Epithelial cell of proximal tubule (primary cell): ENCODE measurements around the gene CHIC2. TPM values are rescaled to one million over a fixed set of nuclear protein-coding genes. Genes with fewer than 3 reads are reported as not detected.

Experiments
- DNase-seq: peaks from one replicate; pipeline ENCODE4 v3.0.0-alpha.2; 2011; ENCODE audit warnings: low read depth
- H3K4me3 ChIP-seq: 2 replicates; pipeline ENCODE4 v1.5.1; 2011; ENCODE audit warnings: low read depth, mild to moderate bottlenecking, low read length
- total RNA-seq: library from RNA; depleted of rRNA; stranded (reverse); fragments of >200 nt; gene quantifications from 2 replicates; pipeline ENCODE4 v1.2.3, GENCODE V29; 2015
- TF ChIP-seq, protein P1 (sequence below): conservative IDR thresholded peaks from 2 replicates; pipeline ENCODE4 v1.5.1; 2012; ENCODE audit warnings: low read depth, mild to moderate bottlenecking, low read length

The CHIC2 gene
- total RNA-seq, 1 donor from 2014 or later, result 23.5 TPM

DNA sequence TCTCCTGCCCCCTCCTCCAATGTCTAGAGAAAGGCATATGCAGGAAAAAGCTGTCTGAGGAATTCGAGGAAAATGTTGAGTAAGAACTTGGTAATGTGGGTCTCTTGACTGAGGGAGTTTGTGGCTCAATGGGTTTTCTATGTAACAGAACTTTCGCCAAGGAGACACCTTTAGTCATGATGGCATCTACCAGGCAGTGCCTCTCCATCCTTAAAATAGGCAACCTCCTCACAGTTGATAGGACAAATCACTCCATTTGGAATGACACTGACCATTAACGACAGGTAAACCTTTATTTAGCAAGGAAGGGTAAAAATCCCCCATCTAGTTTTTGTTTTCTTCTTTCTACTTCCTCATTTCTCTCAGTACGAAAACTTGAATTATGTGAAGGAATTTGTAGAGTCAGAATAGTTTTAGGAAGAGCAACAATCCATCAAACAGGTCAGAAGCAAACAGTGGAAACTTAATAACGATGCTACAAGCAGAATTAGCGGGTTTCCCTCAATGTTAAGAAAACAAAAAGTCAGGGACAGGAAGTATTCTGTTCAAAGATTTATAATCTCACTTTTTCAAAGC, 38.2 kb upstream of the CHIC2 start:
- no peak for DNase-seq
- TF ChIP-seq, protein P1, sequence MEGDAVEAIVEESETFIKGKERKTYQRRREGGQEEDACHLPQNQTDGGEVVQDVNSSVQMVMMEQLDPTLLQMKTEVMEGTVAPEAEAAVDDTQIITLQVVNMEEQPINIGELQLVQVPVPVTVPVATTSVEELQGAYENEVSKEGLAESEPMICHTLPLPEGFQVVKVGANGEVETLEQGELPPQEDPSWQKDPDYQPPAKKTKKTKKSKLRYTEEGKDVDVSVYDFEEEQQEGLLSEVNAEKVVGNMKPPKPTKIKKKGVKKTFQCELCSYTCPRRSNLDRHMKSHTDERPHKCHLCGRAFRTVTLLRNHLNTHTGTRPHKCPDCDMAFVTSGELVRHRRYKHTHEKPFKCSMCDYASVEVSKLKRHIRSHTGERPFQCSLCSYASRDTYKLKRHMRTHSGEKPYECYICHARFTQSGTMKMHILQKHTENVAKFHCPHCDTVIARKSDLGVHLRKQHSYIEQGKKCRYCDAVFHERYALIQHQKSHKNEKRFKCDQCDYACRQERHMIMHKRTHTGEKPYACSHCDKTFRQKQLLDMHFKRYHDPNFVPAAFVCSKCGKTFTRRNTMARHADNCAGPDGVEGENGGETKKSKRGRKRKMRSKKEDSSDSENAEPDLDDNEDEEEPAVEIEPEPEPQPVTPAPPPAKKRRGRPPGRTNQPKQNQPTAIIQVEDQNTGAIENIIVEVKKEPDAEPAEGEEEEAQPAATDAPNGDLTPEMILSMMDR, result no peak
- no peak overlapping the region for H3K4me3 ChIP-seq

DNA sequence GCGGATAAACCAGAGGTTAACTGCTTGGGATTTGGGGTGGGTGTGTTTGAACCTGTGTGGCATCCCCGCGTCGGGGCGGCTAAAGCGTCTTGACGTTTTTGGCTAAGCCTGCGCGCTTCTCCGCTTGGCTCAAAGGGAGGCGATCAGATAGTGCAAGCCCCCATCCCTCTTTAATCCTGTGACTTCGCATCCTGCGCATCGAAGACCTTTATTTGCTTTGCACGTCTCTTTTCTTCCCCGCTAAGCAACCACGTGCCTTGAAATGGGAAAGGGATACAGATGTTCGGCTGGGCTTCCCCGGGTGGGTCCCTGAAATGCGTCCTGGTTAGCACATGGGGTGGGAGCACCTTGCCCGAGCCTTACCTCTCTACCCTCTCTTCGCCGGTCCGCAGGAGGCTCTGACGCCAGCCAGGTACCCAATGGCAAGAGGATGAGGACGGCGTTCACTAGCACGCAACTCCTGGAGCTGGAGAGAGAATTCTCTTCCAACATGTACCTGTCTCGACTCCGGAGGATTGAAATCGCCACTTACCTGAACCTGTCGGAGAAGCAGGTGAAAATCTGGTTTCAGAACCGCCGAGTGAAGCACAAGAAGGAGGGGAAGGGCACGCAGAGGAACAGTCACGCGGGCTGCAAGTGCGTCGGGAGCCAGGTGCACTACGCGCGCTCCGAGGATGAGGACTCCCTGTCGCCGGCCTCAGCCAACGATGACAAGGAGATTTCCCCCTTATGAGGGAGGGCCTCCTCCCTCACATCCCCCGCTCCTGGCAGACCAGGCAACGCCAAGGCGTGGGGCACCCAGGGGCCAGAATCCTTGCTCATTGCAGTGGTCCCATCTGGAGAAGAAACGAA, 37.0 kb upstream of the CHIC2 start:
- no peak overlapping the region for H3K4me3 ChIP-seq
- no peak for DNase-seq
- TF ChIP-seq, protein P1, result no peak

DNA sequence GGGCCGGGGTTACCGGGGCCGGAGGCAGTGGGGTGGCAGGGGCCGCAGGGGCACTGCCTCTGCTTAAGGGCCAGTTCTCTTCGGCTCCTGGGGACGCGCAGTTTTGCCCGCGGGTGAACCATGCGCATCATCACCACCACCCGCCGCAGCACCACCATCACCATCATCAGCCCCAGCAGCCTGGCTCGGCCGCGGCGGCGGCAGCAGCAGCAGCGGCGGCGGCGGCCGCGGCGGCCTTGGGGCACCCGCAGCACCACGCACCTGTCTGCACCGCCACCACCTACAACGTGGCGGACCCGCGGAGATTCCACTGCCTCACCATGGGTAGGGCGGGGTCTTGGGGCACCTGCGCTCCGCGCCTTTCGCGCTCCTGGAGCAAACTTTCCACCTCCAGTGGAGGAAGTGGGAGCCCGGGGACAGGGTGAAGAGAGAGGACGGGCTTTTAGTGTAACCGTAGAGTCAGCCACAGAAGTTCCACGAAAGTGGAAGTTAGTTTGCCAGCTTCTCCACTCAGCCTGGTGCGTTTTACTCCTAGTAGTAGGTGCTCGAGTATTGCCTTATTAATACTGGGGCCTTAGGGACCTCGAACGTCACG, 36.3 kb upstream of the CHIC2 start:
- TF ChIP-seq, protein P1, result no peak
- no peak for DNase-seq
- H3K4me3 ChIP-seq, result peak overlapping the region; percentile 36

DNA sequence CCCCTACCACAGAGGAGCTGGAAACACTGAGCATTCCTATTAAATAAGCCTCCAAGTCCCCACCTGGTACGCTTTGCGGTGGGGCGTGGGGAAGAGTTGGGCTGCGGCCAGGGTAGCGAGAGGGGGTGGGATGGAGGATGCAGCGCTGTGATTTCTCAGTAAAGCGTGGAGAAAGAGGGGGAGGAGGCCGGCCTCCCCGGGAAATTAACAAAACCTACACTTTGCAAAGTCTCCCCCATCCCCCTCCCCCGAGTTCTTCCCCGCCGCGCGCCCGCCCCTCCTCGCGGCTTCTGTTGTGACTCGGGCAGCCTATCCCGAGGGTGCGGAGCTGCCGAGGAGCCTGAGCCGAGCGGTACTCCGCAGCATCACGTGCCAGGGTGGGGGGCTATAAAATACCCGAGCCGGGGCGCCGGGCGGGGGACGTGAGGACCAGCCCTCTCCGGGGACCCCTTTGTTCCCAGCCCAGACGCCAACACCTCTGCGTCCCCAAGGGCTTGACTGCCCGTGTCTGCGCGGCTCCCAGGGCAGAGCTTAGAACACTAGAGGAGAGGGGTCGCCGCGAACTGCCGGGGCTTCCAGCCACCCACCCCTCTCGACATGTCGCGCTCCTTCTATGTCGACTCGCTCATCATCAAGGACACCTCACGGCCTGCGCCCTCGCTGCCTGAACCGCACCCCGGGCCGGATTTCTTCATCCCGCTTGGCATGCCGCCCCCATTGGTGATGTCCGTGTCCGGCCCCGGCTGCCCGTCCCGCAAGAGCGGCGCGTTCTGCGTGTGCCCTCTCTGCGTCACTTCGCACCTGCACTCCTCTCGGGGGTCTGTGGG, 35.6 kb upstream of the CHIC2 start, which contains the start of gene GSX2:
Gene GSX2, plus strand, starts transcription at position 416 of the 827 bp plus-strand sequence. Its CDS starts 182 bp downstream, at position 598.
- DNase-seq, result no peak
- H3K4me3 ChIP-seq, result peak within 1 kb of the TSS; percentile 36

DNA sequence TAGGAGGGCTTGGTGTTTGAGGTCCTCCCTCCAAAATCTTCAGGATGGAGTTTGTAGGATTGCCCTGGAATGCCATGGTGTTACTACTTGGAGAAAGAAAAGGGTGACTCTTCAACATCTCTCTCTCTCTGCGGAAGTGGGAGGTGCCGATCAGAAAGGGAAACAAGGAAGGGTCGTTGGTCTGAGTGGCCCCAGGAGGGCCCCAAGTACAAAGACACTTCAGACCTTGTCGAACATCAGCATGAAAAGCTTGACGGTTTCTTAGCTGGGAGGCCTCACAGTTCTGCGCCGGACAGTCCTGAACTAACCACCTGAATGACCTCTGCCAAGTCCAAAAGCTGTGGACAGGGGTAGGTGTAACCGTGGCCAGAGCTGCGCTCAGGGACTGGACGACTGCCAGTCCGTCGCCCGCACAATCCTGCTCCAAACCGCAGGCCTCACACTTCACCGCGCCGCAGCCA, 34.9 kb upstream of the CHIC2 start:
- TF ChIP-seq, protein P1, result no peak
- H3K4me3 ChIP-seq, result peak overlapping the region; percentile 36
- no peak for DNase-seq

More for the DNA sequence above, 35.6 kb upstream of the CHIC2 start, which contains the start of gene GSX2:
- TF ChIP-seq, protein P1, result no peak

DNA sequence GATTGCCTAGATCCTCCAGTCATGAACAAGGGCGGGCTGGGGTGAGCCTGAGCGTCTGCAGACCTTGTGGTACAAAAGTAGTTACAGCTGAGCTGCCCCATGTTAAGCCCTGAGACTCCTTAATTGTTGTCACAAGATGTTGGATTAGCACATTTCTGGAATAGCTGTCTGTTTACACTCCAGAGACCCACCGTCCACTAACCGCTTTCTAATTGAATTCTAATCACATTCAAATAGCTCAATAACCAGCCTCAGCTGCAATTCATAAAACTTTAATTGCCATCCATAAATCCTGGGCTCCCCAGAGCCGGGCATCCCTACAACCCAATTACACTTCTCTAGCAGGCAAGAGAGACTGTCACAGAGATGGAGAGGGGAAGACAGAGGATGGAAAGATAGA, 34.0 kb upstream of the CHIC2 start:
- H3K4me3 ChIP-seq, result no peak overlapping the region
- DNase-seq, result no peak
- TF ChIP-seq, protein P1, result no peak
